HFF-Myc (cell line): ENCODE results near the gene CDON.

Experiments used
- DNase-seq: peaks from one replicate; pipeline ENCODE4 v3.0.0-alpha.2; 2011; ENCODE audit warnings: low read depth; ENCODE audit errors: extremely low read depth
- H3K4me3 ChIP-seq: replicated peaks from 2 replicates; pipeline ENCODE4 v1.5.1; 2011; ENCODE audit warnings: low read depth, mild to moderate bottlenecking, control low read depth, low read length
- TF ChIP-seq, protein P1 (sequence below): IDR thresholded peaks from 2 replicates; pipeline ENCODE4 v1.5.1; 2012; ENCODE audit warnings: mild to moderate bottlenecking, low read depth, low read length, control low read depth; ENCODE audit errors: missing control alignments

Gene CDON

DNA sequence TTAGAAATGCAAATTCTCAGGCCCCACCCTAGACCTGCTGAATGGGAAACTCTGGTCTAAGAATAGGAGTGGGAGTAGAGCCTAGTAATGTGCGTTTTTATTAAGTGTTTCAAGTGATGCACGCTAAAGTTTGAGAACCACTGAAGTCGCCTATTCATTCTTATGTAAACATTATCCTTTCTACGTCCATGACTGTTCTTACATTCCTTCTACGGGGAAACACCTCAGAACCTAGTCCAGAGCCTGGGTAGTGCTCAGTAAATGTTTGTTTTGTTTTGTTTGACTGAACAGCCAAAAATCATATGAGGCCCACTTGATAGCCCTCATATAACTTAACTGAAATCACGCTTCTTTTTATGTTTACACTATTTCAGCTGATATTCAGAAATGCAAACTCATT is 87.0 kb downstream of the CDON start:
- H3K4me3 ChIP-seq, result no peak overlapping the region
- DNase-seq, result no peak
- TF ChIP-seq, protein P1, sequence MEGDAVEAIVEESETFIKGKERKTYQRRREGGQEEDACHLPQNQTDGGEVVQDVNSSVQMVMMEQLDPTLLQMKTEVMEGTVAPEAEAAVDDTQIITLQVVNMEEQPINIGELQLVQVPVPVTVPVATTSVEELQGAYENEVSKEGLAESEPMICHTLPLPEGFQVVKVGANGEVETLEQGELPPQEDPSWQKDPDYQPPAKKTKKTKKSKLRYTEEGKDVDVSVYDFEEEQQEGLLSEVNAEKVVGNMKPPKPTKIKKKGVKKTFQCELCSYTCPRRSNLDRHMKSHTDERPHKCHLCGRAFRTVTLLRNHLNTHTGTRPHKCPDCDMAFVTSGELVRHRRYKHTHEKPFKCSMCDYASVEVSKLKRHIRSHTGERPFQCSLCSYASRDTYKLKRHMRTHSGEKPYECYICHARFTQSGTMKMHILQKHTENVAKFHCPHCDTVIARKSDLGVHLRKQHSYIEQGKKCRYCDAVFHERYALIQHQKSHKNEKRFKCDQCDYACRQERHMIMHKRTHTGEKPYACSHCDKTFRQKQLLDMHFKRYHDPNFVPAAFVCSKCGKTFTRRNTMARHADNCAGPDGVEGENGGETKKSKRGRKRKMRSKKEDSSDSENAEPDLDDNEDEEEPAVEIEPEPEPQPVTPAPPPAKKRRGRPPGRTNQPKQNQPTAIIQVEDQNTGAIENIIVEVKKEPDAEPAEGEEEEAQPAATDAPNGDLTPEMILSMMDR, result no peak

DNA sequence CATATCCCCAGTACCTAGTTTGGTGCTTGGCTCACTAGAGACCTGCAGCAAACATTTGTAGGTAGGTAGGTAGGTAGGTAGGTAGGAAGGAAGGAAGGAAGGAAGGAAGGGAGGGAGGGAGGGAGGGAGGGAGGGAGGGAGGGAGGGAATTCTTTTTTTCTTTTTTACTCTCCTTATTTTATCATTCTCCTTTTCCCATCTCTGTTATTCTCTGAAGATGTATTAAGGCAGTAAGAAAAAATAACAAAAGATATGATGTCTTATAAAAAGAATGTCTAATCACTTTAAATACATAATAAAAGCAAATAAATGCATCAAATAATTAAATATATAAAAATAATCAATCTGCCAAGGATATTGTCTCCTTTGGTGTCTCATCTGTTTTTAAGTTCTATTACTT is 88.4 kb downstream of the CDON start:
- TF ChIP-seq, protein P1, result no peak
- no peak for DNase-seq
- no peak overlapping the region for H3K4me3 ChIP-seq

DNA sequence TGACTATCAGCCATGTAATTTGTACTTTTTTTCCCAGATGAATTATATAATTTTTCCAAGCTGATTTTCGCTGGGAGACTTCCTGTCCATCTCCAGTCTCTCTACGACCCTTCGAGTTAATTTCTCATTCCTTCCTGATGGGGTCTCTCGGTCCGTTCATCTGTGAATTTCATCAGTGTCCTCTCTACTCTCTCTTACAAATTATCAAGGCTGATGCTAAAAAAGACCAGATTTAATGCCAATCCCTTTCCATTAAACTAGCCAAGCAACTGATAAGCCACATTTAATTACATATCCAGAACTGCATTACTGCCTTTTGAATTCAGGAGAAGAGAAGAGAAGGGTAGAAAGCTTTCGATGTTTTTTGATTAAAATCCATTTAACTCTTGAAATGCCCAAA is 91.0 kb downstream of the CDON start:
- no peak for DNase-seq
- TF ChIP-seq, protein P1, result no peak
- no peak overlapping the region for H3K4me3 ChIP-seq

- no peak overlapping the region for H3K4me3 ChIP-seq
- DNase-seq, result no peak
- TF ChIP-seq, protein P1, result no peak
Observed at GRCh38 chr11:125968354-125968753, 94.3 kb downstream of the CDON start.

DNA sequence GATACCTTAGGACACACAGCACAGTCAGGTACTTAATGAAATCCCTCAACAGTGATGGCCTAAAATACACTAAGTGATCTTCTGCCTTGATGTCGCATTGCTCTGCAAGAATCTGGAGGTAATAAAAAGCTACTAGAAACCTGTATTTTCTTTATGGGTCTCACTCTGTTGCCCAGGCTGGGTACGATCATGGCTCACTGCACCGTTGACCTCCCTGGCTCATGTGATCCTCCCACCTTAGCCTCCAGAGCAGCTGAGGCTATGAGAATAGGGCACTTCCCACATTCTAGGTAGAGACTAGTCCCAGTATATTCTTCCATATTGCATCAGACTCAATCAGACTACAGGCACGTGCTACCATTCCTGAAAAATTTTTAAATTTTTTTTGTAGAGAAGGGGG is 95.2 kb downstream of the CDON start:
- no peak overlapping the region for H3K4me3 ChIP-seq
- TF ChIP-seq, protein P1, result no peak

DNA sequence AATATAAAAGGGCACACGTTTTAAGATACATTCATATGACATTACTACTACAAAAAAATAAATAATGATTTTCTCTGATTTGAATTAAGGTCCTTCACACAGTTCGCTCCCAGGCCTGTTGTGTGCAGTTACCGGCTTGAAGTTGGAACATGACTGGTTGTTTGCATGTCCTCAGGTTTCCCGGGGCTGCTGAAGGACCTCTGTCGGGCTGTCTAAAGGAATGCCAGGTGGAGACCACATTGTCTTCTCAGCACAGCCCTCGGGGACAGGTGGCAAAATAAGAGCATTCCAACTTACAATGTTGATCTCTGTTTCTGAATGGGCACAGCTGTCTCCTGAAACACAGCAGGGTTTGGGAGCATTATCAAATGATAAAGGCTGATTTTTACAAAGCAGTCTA is 101.9 kb downstream of the CDON start:
- TF ChIP-seq, protein P1, result no peak
- no peak for DNase-seq
- no peak overlapping the region for H3K4me3 ChIP-seq

More for the DNA sequence above, 95.2 kb downstream of the CDON start:
- DNase-seq, result no peak

DNA sequence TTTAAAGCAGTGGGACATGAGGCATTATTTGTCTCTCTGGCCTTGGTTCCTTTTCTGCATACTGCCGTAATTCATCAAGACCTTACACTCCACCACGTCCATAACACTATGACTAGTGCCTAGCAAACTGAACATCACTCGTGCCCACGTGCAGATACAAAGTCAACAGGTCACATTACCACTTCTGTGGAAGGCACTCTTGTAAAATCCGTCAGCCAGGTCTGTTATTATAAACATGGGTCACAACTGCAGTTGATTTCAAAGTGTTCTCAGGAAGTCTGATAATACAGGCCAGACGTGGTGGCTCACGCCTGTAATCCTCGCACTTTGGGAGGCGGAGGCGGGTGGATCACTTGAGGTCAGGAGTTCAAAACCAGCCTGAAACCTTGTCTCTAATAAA is 102.7 kb downstream of the CDON start:
- TF ChIP-seq, protein P1, result no peak
- H3K4me3 ChIP-seq, result no peak overlapping the region
- no peak for DNase-seq
